ENCODE data around the gene GCC1. TPM values are rescaled to one million over a fixed set of nuclear protein-coding genes. Genes with fewer than 3 reads are reported as not detected.
A peak's percentile ranks its signal among the peaks of the same experiment; 100 is the strongest.

GCC1 gene, protein sequence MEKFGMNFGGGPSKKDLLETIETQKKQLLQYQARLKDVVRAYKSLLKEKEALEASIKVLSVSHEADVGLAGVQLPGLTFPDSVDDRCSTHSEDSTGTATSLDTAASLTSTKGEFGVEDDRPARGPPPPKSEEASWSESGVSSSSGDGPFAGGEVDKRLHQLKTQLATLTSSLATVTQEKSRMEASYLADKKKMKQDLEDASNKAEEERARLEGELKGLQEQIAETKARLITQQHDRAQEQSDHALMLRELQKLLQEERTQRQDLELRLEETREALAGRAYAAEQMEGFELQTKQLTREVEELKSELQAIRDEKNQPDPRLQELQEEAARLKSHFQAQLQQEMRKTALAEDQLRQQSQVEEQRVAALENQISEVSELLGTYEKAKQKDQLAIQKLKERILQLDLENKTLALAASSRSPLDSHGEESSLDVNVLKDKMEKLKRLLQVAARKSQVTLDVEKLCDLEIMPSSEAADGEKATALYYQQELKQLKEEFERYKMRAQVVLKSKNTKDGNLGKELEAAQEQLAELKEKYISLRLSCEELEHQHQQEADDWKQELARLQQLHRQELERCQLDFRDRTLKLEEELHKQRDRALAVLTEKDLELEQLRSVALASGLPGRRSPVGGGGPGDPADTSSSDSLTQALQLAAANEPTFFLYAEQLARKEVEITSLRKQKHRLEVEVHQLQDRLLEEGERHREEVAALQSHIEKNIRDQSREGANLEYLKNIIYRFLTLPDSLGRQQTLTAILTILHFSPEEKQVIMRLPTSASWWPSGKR
- total RNA-seq = 10 to 100 TPM; 21.0 to 22.3 TPM

DNA sequence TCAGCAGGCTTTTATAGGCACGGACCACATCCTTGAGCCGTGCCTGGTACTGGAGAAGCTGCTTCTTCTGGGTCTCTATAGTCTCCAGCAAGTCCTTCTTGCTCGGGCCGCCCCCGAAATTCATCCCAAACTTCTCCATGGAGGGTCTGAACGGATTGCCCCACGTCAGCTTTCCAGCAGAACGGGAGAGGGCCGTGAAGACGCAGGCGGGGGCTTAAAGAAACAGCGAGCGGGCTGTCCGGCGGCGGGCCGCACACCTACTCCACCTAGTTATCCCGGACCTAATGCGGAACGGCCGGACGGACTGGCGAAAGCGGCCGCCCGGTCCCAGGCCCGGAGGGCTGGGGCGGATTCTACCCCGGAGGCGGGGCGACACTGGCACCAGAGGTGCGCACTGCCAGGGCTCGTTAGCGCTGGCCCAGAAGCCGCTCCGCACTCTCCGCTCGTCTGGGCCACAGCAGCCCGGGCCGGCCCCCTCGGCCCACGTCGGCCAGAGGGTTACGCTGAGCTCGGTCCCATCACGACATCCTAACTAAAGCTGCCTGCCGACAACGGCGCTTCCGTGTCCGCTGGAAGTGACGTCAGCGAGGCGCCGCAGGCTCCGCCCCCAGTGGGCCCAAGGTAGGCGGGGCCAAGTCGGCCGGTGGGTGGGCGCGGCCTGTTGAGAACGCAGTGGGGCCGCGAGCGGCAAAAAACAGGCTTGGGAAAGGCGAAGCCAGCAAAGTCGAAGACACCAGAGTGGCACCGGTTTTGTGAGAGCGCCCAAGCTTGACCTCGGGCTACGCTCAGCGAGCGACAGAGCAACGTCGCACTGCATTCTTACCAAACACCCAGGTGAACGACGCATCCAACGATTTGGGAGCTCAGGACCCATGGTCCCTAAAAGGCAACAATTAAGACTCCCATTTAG, at the start of gene GCC1:
GCC1 (minus strand) TSS at position 553 of the 910 bp plus-strand sequence; CDS start at position 139, 414 bp downstream.
- peaks cover 15% of the 10 kb centered on the region for H3K36me3 Mint-ChIP-seq
- H3K4me1 Mint-ChIP-seq = peaks cover 53% of the 10 kb centered on the region
- ATAC-seq (peak; percentile 78), DNase-seq (peak; percentile 94)
- CTCF ChIA-PET = interaction anchor here (0.8 to 1.4 kb wide), 2 partner anchors 41 to 624 kb away, joined by 3 to 6 read pairs; no protein-coding TSS in a partner anchor
- no peaks in the 10 kb centered on the region for H3K27me3 Mint-ChIP-seq
- H3K9me3 Mint-ChIP-seq (ENCODE audit: low read depth) = no peaks in the 10 kb centered on the region
- H3K4me3 Mint-ChIP-seq = peak within 1 kb of the TSS; percentile 91
- peak within 1 kb of the TSS; percentile 90 for H3K27ac Mint-ChIP-seq

DNA sequence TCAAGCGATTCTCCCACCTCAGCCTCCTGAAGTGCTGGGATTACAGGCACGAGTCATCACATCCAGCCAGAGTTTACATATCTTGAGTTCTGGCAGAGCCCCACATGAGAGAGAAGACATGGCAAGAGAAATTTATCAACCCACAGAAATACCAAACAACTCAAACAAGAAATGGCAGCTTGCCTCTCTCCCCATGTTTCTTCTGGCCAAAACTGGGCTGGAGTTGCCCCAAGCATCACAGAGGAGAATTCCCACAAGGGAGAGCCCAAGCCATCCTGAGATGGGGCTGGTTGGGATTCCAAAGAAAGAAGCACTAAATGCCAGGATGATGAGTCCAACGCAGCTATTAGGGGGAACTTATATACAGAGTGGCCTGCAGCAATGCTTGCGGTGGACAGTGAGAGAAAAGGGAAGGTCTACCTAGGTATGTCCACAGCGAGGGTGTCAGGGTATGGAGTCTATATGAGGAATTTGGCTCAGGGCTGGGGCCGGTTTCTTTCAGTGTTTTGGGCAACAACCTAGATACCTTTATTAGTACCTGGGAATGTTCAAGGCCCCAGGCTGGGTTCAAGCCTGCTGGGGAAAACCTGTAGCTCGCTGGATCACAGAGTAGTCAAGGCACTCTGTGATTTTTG, 47.0 kb upstream of the GCC1 start:
- CTCF ChIA-PET = no interaction called here
- Mint-ChIP-seq H3K27ac (no peak overlapping the region), H3K4me1 (no peaks in the 10 kb centered on the region), H3K4me3 (no peak overlapping the region), H3K36me3 (no peaks in the 10 kb centered on the region), H3K27me3 (peaks cover 24% of the 10 kb centered on the region), H3K9me3 (ENCODE audit: low read depth) (no peaks in the 10 kb centered on the region)
- ATAC-seq (no peak), DNase-seq (no peak)

DNA sequence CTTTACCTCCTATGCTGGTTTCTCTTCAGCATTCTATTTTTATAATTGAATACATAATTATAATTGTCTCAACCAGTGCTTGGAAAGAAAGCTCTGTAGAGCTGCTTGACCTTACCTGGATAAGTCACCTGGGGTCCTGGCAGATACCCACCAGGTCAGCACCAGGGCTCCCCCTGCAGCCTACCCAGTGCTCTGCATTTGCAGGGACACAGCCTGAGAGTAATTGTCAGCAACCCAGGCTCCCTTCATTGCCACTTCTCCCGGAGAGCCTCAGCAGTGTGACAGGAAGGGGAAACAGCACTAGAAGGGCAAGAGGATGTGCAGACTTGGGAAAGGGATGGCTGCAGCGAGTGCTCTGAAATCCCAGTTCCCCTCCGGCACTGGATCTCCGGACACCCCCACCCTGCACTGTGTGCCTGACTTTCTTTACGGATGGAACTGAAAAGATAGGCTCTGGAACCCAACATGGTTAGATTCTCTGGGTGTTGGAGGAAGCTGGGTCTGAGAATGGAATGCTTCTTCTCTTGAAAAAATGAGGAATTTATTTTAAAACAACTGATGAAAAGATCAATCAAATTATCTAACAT, 44.0 kb upstream of the GCC1 start:
- Mint-ChIP-seq H3K36me3 (no peaks in the 10 kb centered on the region), H3K4me3 (no peak overlapping the region), H3K9me3 (ENCODE audit: low read depth) (no peaks in the 10 kb centered on the region), H3K27ac (no peak overlapping the region), H3K4me1 (no peaks in the 10 kb centered on the region), H3K27me3 (peaks cover 25% of the 10 kb centered on the region)
- ATAC-seq (no peak), DNase-seq (peak; percentile 50)
- CTCF ChIA-PET = interaction anchor here (0.7 to 1.1 kb wide), 2 partner anchors 281 to 682 kb away, joined by 3 read pairs; no protein-coding TSS in a partner anchor

DNA sequence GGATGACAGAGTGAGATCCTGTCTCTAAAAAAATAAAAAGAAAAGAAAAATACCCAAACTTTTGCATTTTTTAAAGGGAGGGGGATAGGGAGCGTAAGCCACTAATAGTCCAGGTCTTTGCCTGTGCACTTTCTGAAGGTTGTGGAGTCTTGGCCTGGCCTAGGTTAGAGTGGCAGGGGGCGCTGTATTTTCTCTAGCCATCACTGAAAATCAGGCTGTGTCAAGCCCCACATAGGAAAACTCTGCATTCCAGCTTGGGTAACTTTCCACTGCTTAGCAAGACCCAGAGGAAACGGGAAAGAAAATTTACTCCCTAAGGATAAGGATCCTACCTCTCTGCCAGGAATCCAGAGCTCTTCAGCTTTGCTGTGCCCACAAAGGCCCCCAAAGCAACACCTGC, 43.0 kb upstream of the GCC1 start:
- H3K9me3 Mint-ChIP-seq (ENCODE audit: low read depth) = no peaks in the 10 kb centered on the region
- no peaks in the 10 kb centered on the region for H3K4me1 Mint-ChIP-seq
- H3K36me3 Mint-ChIP-seq = no peaks in the 10 kb centered on the region
- DNase-seq = no peak
- no peak overlapping the region for H3K27ac Mint-ChIP-seq
- peaks cover 28% of the 10 kb centered on the region for H3K27me3 Mint-ChIP-seq
- no peak for ATAC-seq
- H3K4me3 Mint-ChIP-seq = no peak overlapping the region
- CTCF ChIA-PET = interaction anchor here (1.1 kb wide), 1 partner anchor 281 kb away, joined by 3 read pairs; no protein-coding TSS in a partner anchor

DNA sequence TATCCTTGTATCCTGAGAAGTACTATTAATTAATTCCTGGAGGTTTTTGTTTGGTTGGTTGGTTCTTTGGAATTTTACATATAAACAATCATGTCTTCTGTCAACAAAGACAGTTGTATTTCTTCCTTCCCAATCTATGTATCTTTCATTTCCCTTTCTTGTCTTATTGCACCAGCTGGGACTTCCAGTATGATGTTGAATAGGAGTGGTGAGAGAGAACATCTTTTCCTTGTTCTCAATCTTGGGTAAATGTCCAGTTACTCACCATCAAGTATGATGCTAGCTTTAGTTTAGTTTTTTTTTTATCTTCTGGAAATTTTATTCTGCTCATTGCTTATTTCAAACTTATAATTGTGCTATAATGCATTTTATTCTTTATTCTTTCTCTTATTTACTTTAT, 39.9 kb upstream of the GCC1 start:
- Mint-ChIP-seq H3K27me3 (peaks cover 47% of the 10 kb centered on the region), H3K27ac (no peak overlapping the region), H3K36me3 (no peaks in the 10 kb centered on the region), H3K4me3 (no peak overlapping the region), H3K4me1 (peaks cover 6% of the 10 kb centered on the region), H3K9me3 (ENCODE audit: low read depth) (no peaks in the 10 kb centered on the region)
- DNase-seq (no peak), ATAC-seq (no peak)
- CTCF ChIA-PET = no interaction called here

DNA sequence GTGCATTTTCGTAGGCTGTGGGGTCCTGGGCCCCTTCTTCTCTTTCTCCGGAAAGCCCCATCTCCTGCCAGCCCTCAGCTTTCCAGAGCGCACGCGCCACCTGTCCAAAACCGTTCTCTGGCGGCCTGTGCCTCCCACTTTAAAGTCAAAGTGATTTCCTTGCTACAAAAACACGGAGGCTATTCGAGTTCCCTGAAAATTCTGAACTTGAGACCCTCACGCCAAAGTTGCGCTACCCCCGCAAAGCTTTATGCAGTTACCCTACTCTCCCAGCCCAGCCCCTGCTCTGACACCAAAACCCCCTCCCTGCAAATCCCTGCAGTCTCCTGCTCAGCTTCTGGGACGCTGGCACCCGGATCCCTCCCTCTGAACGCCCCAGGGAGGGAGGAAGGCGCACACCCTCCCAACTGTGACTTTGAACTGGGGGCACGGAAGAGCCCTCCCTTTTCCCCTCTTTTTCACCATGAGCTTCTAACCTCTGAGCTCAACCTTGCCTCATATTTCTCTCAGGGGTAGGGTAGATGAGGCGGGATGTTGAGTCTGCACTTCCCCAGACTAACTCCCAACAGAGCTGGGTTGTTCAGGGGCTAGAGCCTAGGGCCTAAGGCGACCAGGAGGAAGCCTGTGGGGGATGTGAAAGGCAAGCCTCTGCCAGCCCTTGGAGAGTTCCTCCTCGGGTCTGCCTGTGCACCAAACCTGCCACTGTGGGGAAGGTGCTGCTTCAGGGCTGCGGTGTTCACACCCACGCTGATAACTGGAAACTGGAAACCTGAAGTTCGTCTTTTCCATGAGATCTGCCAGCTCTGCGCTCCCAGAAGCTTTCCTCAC, 35.2 kb upstream of the GCC1 start:
- Mint-ChIP-seq H3K36me3 (no peaks in the 10 kb centered on the region), H3K4me3 (peak overlapping the region; percentile 4), H3K27ac (no peak overlapping the region), H3K27me3 (peaks cover 85% of the 10 kb centered on the region), H3K4me1 (peaks cover 7% of the 10 kb centered on the region), H3K9me3 (ENCODE audit: low read depth) (no peaks in the 10 kb centered on the region)
- ATAC-seq (peak; percentile 33), DNase-seq (no peak)
- CTCF ChIA-PET = interaction anchor here (1.2 kb wide), 1 partner anchor 32 kb away, joined by 3 read pairs; the partner anchor contains the start of gene ARF5

DNA sequence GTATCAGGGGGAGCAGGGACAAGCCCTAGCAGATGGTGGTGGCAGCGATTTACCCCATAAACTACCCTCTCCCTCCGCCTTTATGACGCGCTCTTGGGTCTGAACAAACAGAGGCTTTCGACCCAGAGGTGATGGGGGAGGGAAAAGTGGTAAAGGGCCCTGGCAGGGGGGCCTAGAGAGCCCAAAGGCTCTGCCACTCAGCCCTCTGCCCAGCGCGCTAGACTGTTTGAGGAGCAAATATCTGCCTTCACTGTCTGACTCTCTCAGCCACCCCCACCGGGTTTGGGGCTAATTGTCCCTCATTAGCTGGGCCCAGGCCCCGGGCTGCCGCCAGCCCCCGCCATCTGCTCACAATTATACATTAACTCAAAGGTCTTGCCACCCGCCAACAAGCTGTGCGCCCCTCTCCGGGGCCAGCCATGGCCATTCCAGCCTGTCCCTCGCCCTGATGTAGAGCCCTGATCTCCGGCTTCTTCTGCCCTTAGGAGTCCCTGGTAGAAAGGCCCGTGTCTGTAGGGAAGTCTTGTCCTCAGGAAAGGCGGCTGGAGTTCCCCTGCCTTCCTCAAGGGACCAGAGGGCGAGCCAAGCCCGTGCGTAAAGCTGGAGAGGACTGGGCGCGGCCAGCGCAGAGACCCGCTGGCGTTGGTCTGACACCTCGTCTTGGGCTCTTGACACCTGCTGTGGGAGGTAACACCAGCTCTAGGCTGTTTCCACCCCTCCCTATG, 34.4 kb upstream of the GCC1 start:
- Mint-ChIP-seq H3K27me3 (peaks cover 83% of the 10 kb centered on the region), H3K36me3 (no peaks in the 10 kb centered on the region), H3K27ac (no peak overlapping the region)

DNA sequence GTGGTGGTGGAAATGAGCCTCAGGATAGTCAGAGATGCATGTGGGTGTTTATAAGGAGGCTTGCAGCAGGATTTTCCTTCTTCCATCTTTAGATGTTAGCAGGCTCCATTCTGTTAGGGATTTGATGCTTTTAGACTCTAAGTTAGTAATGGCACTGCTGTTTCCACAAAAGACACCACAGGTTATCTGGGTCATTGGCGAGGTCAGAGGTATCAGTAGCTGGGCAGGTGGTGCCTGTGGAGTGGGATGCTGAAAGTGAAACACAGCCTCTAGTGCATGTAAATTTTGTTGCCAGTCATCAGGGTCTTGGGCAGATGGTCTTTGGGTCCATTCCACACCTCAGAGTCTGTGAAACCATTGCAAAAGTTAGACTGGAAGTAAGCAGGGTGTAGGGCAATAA, 33.4 kb upstream of the GCC1 start:
- ATAC-seq (no peak), DNase-seq (no peak)
- peaks cover 7% of the 10 kb centered on the region for H3K4me1 Mint-ChIP-seq
- CTCF ChIA-PET = no interaction called here
- H3K27me3 Mint-ChIP-seq = peaks cover 73% of the 10 kb centered on the region
- no peak overlapping the region for H3K27ac Mint-ChIP-seq
- H3K9me3 Mint-ChIP-seq (ENCODE audit: low read depth) = no peaks in the 10 kb centered on the region
- H3K36me3 Mint-ChIP-seq = no peaks in the 10 kb centered on the region
- no peak overlapping the region for H3K4me3 Mint-ChIP-seq

More for the DNA sequence above, 34.4 kb upstream of the GCC1 start:
- DNase-seq (no peak), ATAC-seq (no peak)
- H3K4me3 Mint-ChIP-seq = no peak overlapping the region
- CTCF ChIA-PET = interaction anchor here (1.2 kb wide), 1 partner anchor 31 kb away, joined by 3 read pairs; the partner anchor contains the start of gene ARF5
- peaks cover 7% of the 10 kb centered on the region for H3K4me1 Mint-ChIP-seq
- H3K9me3 Mint-ChIP-seq (ENCODE audit: low read depth) = no peaks in the 10 kb centered on the region

DNA sequence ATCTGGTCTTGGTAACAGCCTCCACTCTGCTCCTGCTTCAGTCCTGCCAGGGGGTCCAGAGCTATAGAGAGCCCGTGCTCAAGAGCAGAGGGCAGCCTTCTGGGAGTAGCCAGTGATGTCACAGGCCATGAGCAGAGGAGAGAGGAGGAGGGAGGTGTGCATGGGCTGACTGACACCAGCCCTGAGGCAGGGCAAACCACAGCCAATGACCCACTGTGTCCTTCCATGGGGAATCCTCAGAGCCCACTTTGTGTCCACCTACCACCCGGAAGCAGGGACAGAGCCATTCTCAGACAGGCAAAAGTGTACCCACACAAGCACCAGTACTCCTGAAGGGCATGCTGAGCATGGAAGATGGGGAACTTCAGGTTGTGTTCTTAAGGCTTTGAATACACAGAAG, 32.6 kb upstream of the GCC1 start, which contains the start of gene PAX4:
PAX4 (minus strand) TSS at position 101 of the 400 bp plus-strand sequence. CDS start 2,214 bp downstream, outside the sequence.
- Mint-ChIP-seq H3K4me1 (peaks cover 7% of the 10 kb centered on the region), H3K4me3 (no peak within 1 kb of the TSS), H3K9me3 (ENCODE audit: low read depth) (no peaks in the 10 kb centered on the region), H3K27me3 (peaks cover 68% of the 10 kb centered on the region), H3K36me3 (no peaks in the 10 kb centered on the region), H3K27ac (no peak within 1 kb of the TSS)
- DNase-seq (no peak), ATAC-seq (no peak)
- CTCF ChIA-PET = no interaction called here

DNA sequence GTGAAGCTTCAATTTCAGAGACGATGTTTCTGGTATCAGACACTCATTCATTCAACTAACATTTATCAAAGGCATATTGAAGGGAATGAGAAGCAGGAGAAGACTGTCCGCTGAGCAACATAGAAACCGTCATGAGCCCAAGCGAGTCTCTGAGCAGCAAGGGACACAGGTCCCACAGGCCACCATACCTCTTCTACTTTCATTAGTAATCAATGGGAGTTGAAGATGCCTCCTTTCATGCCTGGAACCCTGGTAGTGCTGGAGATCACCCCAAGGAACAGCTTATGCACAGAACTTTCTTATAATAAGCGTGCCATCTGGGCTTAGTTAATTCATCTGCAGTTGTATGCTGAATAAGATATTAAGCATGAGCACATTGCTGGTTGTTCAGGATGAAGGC, 31.3 kb upstream of the GCC1 start:
- H3K4me1 Mint-ChIP-seq = peaks cover 7% of the 10 kb centered on the region
- H3K9me3 Mint-ChIP-seq (ENCODE audit: low read depth) = no peaks in the 10 kb centered on the region
- H3K36me3 Mint-ChIP-seq = no peaks in the 10 kb centered on the region
- H3K27me3 Mint-ChIP-seq = peaks cover 57% of the 10 kb centered on the region
- no peak for ATAC-seq
- CTCF ChIA-PET = no interaction called here
- H3K4me3 Mint-ChIP-seq = no peak overlapping the region
- H3K27ac Mint-ChIP-seq = no peak overlapping the region
- no peak for DNase-seq

DNA sequence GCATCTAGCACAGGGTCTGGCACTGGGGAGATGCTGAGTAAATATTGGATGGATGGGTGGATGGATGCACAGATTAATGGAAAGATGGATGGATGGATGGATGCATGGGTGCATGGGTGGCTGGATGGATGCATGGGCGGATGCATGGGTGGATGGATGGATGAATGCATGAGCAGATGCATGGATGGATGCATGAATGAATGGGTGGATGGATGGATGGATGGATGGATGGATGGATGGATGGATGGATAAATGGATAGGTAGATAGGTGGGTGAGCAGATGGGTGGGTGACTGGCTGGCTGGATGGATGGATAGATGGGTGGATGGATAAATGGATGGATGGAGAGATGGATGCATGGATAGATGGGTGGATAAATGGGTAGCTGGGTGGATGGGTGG, 26.9 kb upstream of the GCC1 start:
- no peaks in the 10 kb centered on the region for H3K36me3 Mint-ChIP-seq
- no peak overlapping the region for H3K27ac Mint-ChIP-seq
- ATAC-seq (no peak), DNase-seq (no peak)
- H3K27me3 Mint-ChIP-seq = peaks cover 16% of the 10 kb centered on the region
- H3K4me3 Mint-ChIP-seq = no peak overlapping the region
- H3K4me1 Mint-ChIP-seq = no peaks in the 10 kb centered on the region
- CTCF ChIA-PET = no interaction called here
- H3K9me3 Mint-ChIP-seq (ENCODE audit: low read depth) = no peaks in the 10 kb centered on the region

All from activated CD8-positive, alpha-beta memory T cell treated with anti-CD3 and anti-CD28 coated beads, Interleukin-2, amount 10 ng/mL, durations not matched to agents 7 days and 5 days (primary cell).